Thyroid gland (tissue), 4 donors: Measurements from ENCODE around the gene PLD1.
A peak's percentile ranks its signal among the peaks of the same experiment; 100 is the strongest.

Source experiments
- CTCF ChIP-seq, 6 experiments: fragments of 200-600 bp in 3 of 6; fragments of 450-650 bp in 3 of 6; sonication (generic) in 3 of 6; IDR thresholded peaks; one replicate each; pipeline ENCODE4 v1.5.1; 2016 to 2019; ENCODE audit warnings: antibody characterized with exemption in 6 of 6, mild to moderate bottlenecking in 2 of 6, inconsistent platforms in 1 of 6, moderate library complexity in 1 of 6
- POLR2A ChIP-seq, 2 donors: fragments of 450-650 bp; IDR thresholded peaks; one replicate each; pipeline ENCODE4 v1.6.1; 2017; ENCODE audit warnings: antibody characterized with exemption in 2 of 2, mild to moderate bottlenecking in 2 of 2, moderate library complexity in 1 of 2

GRCh38 chr3:171829841-171830517 lies 19.7 kb upstream of the PLD1 start:
- TF ChIP-seq POLR2A (IDR thresholded peaks at IDR 0.05) (no peak), CTCF (IDR thresholded peaks at IDR 0.05) (peak; percentile 27 to 78 (median 67))
